ENCODE results near the gene POLR1A. TPM values are rescaled to one million over a fixed set of nuclear protein-coding genes. Genes with fewer than 3 reads are reported as not detected.

POLR1A gene
- total and polyA plus RNA-seq, 2 of the 13 experiments (the other 11 are each of a cell fraction or from before 2014, with no cell fraction given): 7.2 to 39.9 TPM

DNA sequence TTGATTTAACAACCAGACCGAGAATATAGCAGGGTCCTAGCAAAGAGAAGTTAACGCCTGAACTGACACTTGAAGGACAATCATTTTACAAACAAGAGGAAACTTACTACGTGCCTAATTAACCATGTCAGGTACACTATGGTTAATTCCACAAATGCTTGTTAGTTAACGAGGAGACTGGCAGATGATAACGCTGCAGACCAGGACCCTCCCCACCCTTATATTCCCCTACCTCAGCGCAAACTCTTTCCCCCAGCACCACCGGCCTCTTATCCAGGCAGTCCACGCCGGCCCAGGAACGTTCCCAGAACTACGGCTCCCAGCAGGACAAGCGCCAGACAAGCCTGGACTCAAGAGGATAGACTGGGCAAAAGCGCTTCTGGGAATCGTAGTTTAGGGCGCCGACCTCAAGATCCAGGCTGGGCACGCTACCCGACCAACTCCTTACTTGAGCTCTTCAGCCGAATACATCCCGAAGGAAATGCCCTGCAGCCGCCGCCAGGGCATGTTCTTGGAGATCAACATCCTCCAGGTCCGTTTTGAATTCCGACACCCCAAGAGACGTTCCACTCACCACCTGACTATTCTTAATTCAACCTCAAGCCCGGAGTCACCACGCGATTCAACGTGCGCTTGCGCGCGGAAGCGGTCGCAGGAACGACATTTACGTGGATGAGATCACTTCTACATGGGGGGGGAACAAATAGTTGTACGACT, at the start of gene POLR1A (continued):
- TF ChIP-seq, protein P1, sequence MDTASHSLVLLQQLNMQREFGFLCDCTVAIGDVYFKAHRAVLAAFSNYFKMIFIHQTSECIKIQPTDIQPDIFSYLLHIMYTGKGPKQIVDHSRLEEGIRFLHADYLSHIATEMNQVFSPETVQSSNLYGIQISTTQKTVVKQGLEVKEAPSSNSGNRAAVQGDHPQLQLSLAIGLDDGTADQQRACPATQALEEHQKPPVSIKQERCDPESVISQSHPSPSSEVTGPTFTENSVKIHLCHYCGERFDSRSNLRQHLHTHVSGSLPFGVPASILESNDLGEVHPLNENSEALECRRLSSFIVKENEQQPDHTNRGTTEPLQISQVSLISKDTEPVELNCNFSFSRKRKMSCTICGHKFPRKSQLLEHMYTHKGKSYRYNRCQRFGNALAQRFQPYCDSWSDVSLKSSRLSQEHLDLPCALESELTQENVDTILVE (CRISPR knock-in tag; IDR thresholded peaks at IDR 0.05): no peak; the same call in 1 of the 2 replicates
- TF ChIP-seq ZFP36 (IDR thresholded peaks at IDR 0.05; ENCODE audit: borderline replicate concordance, low read depth, low read length, partially characterized antibody): no peak
- TF ChIP-seq, protein P2, sequence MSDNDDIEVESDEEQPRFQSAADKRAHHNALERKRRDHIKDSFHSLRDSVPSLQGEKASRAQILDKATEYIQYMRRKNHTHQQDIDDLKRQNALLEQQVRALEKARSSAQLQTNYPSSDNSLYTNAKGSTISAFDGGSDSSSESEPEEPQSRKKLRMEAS (IDR thresholded peaks at IDR 0.05): no peak; the same call in none of the 2 replicates
- no peak for TF ChIP-seq PRPF4 (IDR thresholded peaks at IDR 0.05; ENCODE audit: low read depth, low read length, poor library complexity, severe bottlenecking)
- TF ChIP-seq, protein P3, sequence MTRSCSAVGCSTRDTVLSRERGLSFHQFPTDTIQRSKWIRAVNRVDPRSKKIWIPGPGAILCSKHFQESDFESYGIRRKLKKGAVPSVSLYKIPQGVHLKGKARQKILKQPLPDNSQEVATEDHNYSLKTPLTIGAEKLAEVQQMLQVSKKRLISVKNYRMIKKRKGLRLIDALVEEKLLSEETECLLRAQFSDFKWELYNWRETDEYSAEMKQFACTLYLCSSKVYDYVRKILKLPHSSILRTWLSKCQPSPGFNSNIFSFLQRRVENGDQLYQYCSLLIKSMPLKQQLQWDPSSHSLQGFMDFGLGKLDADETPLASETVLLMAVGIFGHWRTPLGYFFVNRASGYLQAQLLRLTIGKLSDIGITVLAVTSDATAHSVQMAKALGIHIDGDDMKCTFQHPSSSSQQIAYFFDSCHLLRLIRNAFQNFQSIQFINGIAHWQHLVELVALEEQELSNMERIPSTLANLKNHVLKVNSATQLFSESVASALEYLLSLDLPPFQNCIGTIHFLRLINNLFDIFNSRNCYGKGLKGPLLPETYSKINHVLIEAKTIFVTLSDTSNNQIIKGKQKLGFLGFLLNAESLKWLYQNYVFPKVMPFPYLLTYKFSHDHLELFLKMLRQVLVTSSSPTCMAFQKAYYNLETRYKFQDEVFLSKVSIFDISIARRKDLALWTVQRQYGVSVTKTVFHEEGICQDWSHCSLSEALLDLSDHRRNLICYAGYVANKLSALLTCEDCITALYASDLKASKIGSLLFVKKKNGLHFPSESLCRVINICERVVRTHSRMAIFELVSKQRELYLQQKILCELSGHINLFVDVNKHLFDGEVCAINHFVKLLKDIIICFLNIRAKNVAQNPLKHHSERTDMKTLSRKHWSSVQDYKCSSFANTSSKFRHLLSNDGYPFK (CRISPR knock-in tag; IDR thresholded peaks at IDR 0.05; ENCODE audit: borderline replicate concordance): no peak; the same call in 1 of the 2 replicates
- TF ChIP-seq RBAK (CRISPR knock-in tag; IDR thresholded peaks at IDR 0.05): no peak
- peak; percentile 99; the same call in 1 of the 2 replicates for TF ChIP-seq NAIF1 (CRISPR knock-in tag; IDR thresholded peaks at IDR 0.05; ENCODE audit: borderline replicate concordance)
- TF ChIP-seq RBM22 (optimal IDR thresholded peaks at IDR 0.05; ENCODE audit: low read length): peak; percentile 7
- TF ChIP-seq, protein P4, sequence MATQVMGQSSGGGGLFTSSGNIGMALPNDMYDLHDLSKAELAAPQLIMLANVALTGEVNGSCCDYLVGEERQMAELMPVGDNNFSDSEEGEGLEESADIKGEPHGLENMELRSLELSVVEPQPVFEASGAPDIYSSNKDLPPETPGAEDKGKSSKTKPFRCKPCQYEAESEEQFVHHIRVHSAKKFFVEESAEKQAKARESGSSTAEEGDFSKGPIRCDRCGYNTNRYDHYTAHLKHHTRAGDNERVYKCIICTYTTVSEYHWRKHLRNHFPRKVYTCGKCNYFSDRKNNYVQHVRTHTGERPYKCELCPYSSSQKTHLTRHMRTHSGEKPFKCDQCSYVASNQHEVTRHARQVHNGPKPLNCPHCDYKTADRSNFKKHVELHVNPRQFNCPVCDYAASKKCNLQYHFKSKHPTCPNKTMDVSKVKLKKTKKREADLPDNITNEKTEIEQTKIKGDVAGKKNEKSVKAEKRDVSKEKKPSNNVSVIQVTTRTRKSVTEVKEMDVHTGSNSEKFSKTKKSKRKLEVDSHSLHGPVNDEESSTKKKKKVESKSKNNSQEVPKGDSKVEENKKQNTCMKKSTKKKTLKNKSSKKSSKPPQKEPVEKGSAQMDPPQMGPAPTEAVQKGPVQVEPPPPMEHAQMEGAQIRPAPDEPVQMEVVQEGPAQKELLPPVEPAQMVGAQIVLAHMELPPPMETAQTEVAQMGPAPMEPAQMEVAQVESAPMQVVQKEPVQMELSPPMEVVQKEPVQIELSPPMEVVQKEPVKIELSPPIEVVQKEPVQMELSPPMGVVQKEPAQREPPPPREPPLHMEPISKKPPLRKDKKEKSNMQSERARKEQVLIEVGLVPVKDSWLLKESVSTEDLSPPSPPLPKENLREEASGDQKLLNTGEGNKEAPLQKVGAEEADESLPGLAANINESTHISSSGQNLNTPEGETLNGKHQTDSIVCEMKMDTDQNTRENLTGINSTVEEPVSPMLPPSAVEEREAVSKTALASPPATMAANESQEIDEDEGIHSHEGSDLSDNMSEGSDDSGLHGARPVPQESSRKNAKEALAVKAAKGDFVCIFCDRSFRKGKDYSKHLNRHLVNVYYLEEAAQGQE (IDR thresholded peaks at IDR 0.05; ENCODE audit: borderline replicate concordance in 1 of 2, low read depth in 1 of 2, low read length in 2 of 2): no peak
- no peak for TF ChIP-seq SMARCC2 (IDR thresholded peaks at IDR 0.05)
- no peak for TF ChIP-seq ZBTB42 (CRISPR knock-in tag; IDR thresholded peaks at IDR 0.05)
- no peak for TF ChIP-seq ZNF781 (CRISPR knock-in tag; IDR thresholded peaks at IDR 0.05; ENCODE audit: borderline replicate concordance, not compliant biosample characterization)
- TF ChIP-seq TRIM24 (CRISPR knock-in tag; IDR thresholded peaks at IDR 0.05): no peak
- no peak for TF ChIP-seq MTA3 (CRISPR knock-in tag; IDR thresholded peaks at IDR 0.05)
- TF ChIP-seq ZNF557 (CRISPR knock-in tag; IDR thresholded peaks at IDR 0.05): no peak
- TF ChIP-seq, protein P5, sequence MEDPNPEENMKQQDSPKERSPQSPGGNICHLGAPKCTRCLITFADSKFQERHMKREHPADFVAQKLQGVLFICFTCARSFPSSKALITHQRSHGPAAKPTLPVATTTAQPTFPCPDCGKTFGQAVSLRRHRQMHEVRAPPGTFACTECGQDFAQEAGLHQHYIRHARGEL (CRISPR knock-in tag; IDR thresholded peaks at IDR 0.05): no peak; the same call in 1 of the 2 replicates
- peak; percentile 76 for TF ChIP-seq SAP130 (CRISPR knock-in tag; IDR thresholded peaks at IDR 0.05; ENCODE audit: low read depth)
- TF ChIP-seq, protein P6, sequence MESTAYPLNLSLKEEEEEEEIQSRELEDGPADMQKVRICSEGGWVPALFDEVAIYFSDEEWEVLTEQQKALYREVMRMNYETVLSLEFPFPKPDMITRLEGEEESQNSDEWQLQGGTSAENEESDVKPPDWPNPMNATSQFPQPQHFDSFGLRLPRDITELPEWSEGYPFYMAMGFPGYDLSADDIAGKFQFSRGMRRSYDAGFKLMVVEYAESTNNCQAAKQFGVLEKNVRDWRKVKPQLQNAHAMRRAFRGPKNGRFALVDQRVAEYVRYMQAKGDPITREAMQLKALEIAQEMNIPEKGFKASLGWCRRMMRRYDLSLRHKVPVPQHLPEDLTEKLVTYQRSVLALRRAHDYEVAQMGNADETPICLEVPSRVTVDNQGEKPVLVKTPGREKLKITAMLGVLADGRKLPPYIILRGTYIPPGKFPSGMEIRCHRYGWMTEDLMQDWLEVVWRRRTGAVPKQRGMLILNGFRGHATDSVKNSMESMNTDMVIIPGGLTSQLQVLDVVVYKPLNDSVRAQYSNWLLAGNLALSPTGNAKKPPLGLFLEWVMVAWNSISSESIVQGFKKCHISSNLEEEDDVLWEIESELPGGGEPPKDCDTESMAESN (CRISPR knock-in tag; conservative IDR thresholded peaks at IDR 0.05): no peak; the same call in 1 of the 2 replicates
- no peak for TF ChIP-seq ZNF619 (CRISPR knock-in tag; IDR thresholded peaks at IDR 0.05)
